ENCODE measurements around the gene CGGBP1.
A peak's percentile ranks its signal among the peaks of the same experiment; 100 is the strongest.

Gene CGGBP1

GRCh38 chr3:88058581-88059379, at the start of gene CGGBP1, which contains the start of gene ZNF654:
Gene CGGBP1 (minus strand): TSS chr3:88059005. CDS start chr3:88055976, 3,029 bp downstream.
Gene ZNF654 (plus strand): TSS chr3:88059255. CDS start chr3:88059320, 65 bp downstream.
- TF ChIP-seq CTCF (IDR thresholded peaks at IDR 0.05; ENCODE audit: insufficient read depth, low read length, missing control alignments) = no peak
- peak; percentile 96 for DNase-seq (ENCODE audit: low read depth, low spot score)
- POLR2A ChIA-PET = interaction anchor here (0.6 to 0.9 kb wide), 4 partner anchors 12 to 660 kb away, joined by 3 to 4 read pairs (median 3); no protein-coding TSS in a partner anchor
- H3K4me3 ChIP-seq (ENCODE audit: low read depth, low read length) = peak within 1 kb of the TSS; percentile 96
- CTCF ChIA-PET = interaction anchor here (1.0 to 1.3 kb wide), 3 partner anchors 15 to 81 kb away, joined by 3 to 9 read pairs (median 3); no protein-coding TSS in a partner anchor

GRCh38 chr3:88105325-88105724, 46.5 kb upstream of the CGGBP1 start:
- ChIA-PET POLR2A (no interaction called here), CTCF (interaction anchor here (0.7 to 1.7 kb wide), 2 partner anchors 8 to 9 kb away, joined by 5 to 8 read pairs; no protein-coding TSS in a partner anchor)
- DNase-seq (ENCODE audit: low read depth, low spot score) = no peak
- no peak overlapping the region for H3K4me3 ChIP-seq (ENCODE audit: low read depth, low read length)
- TF ChIP-seq CTCF (IDR thresholded peaks at IDR 0.05; ENCODE audit: insufficient read depth, low read length, missing control alignments) = no peak

GRCh38 chr3:88101142-88101541, 42.3 kb upstream of the CGGBP1 start:
- CTCF ChIA-PET = interaction anchor here (3.8 kb wide), 1 partner anchor 11 kb away, joined by 34 read pairs; no protein-coding TSS in a partner anchor
- TF ChIP-seq CTCF (IDR thresholded peaks at IDR 0.05; ENCODE audit: insufficient read depth, low read length, missing control alignments) = no peak
- POLR2A ChIA-PET = no interaction called here
- no peak overlapping the region for H3K4me3 ChIP-seq (ENCODE audit: low read depth, low read length)
- DNase-seq (ENCODE audit: low read depth, low spot score) = no peak

- CTCF ChIA-PET = interaction anchor here (9.0 kb wide), 1 partner anchor 19 kb away, joined by 53 read pairs; no protein-coding TSS in a partner anchor
Measured at GRCh38 chr3:88093266-88093665, 34.5 kb upstream of the CGGBP1 start.

GRCh38 chr3:88092270-88092669, 33.5 kb upstream of the CGGBP1 start:
- POLR2A ChIA-PET = interaction anchor here (0.6 kb wide), 1 partner anchor 33 kb away, joined by 4 read pairs; the partner anchor contains the start of genes CGGBP1 and ZNF654
- CTCF ChIA-PET = interaction anchor here (9.0 kb wide), 1 partner anchor 20 kb away, joined by 53 read pairs; no protein-coding TSS in a partner anchor
- H3K4me3 ChIP-seq (ENCODE audit: low read depth, low read length) = no peak overlapping the region
- no peak for DNase-seq (ENCODE audit: low read depth, low spot score)
- no peak for TF ChIP-seq CTCF (IDR thresholded peaks at IDR 0.05; ENCODE audit: insufficient read depth, low read length, missing control alignments)

More at GRCh38 chr3:88093266-88093665, 34.5 kb upstream of the CGGBP1 start:
- no peak overlapping the region for H3K4me3 ChIP-seq (ENCODE audit: low read depth, low read length)
- POLR2A ChIA-PET = no interaction called here
- no peak for DNase-seq (ENCODE audit: low read depth, low spot score)
- no peak for TF ChIP-seq CTCF (IDR thresholded peaks at IDR 0.05; ENCODE audit: insufficient read depth, low read length, missing control alignments)

GRCh38 chr3:88090681-88091080, 31.9 kb upstream of the CGGBP1 start:
- ChIA-PET CTCF (interaction anchor here (9.0 kb wide), 1 partner anchor 21 kb away, joined by 53 read pairs; no protein-coding TSS in a partner anchor), POLR2A (no interaction called here)
- no peak for TF ChIP-seq CTCF (IDR thresholded peaks at IDR 0.05; ENCODE audit: insufficient read depth, low read length, missing control alignments)
- H3K4me3 ChIP-seq (ENCODE audit: low read depth, low read length) = no peak overlapping the region
- no peak for DNase-seq (ENCODE audit: low read depth, low spot score)
